Neural cell (in vitro differentiated cells): ENCODE results near the gene ABCA2. TPM values are rescaled to one million over a fixed set of nuclear protein-coding genes. Genes with fewer than 3 reads are reported as not detected.

ENCODE experiments used
- H2AFZ ChIP-seq: fragments of 200-600, 300-800 bp; sonication (generic), shearing (Covaris generic); 2 replicates; pipeline ENCODE4 v1.6.0; 2014; ENCODE audit warnings: low read depth, mild to moderate bottlenecking, antibody characterized with exemption, low read length, moderate library complexity
- H3F3A ChIP-seq: fragments of 200-600 bp; shearing (Covaris generic); 2 replicates; pipeline ENCODE4 v1.6.1; 2016; ENCODE audit warnings: mild to moderate bottlenecking, moderate library complexity, mixed read lengths, antibody characterized with exemption, low read length; ENCODE audit not compliant: insufficient read depth, poor library complexity, severe bottlenecking
- H3K27ac ChIP-seq: fragments of 200-600, 300-800 bp; sonication (generic), shearing (Covaris generic); 2 replicates; pipeline ENCODE4 v1.5.1; 2014; ENCODE audit warnings: mild to moderate bottlenecking, low read length, moderate library complexity
- H3K27me3 ChIP-seq: fragments of 300-800, 200-600 bp; sonication (generic), shearing (Covaris generic); 2 replicates; pipeline ENCODE4 v1.6.0; 2014; ENCODE audit warnings: mild to moderate bottlenecking, low read depth, low read length, moderate library complexity; ENCODE audit not compliant: insufficient read depth
- H3K36me3 ChIP-seq: fragments of 300-800, 200-600 bp; sonication (generic), shearing (Covaris generic); 2 replicates; pipeline ENCODE4 v1.5.1; 2014; ENCODE audit warnings: mild to moderate bottlenecking, antibody characterized with exemption, low read length, moderate library complexity; ENCODE audit not compliant: insufficient read depth
- H3K4me2 ChIP-seq: fragments of 300-800, 200-600 bp; sonication (generic), shearing (Covaris generic); 2 replicates; pipeline ENCODE4 v1.6.0; 2014; ENCODE audit warnings: mild to moderate bottlenecking, low read length
- H3K4me3 ChIP-seq: fragments of 300-800, 200-600 bp; sonication (generic), shearing (Covaris generic); 2 replicates; pipeline ENCODE4 v1.5.1; 2014; ENCODE audit warnings: mild to moderate bottlenecking, low read length, moderate library complexity
- H3K79me2 ChIP-seq: fragments of 200-600 bp; shearing (Covaris generic); replicated peaks from 2 replicates; pipeline ENCODE4 v1.6.0; 2014; ENCODE audit warnings: mild to moderate bottlenecking, low read length, moderate library complexity; ENCODE audit not compliant: insufficient read depth
- H3K9ac ChIP-seq: fragments of 300-800, 200-600 bp; sonication (generic), shearing (Covaris generic); 2 replicates; pipeline ENCODE4 v1.6.1; 2016; ENCODE audit warnings: mild to moderate bottlenecking, low read length, mixed read lengths
- H3K9me2 ChIP-seq: fragments of 200-600 bp; shearing (Covaris generic); 2 replicates; pipeline ENCODE4 v1.6.1; 2016; ENCODE audit warnings: mild to moderate bottlenecking, low read length, mixed read lengths; ENCODE audit not compliant: insufficient read depth
- H3K9me3 ChIP-seq: fragments of 200-600, 300-800 bp; sonication (generic), shearing (Covaris generic); 2 replicates; pipeline ENCODE4 v1.6.1; 2016; ENCODE audit warnings: mild to moderate bottlenecking, mixed run types, low read length, moderate library complexity, mixed read lengths
- H4K20me1 ChIP-seq: fragments of 200-600 bp; shearing (Covaris generic); 2 replicates; pipeline ENCODE4 v1.6.1; 2016; ENCODE audit warnings: mild to moderate bottlenecking, mixed run types; ENCODE audit not compliant: insufficient read depth
- EP300 ChIP-seq: fragments of 450-650 bp; conservative IDR thresholded peaks from 2 replicates; pipeline ENCODE4 v1.6.1; 2014; ENCODE audit warnings: antibody characterized with exemption, mild to moderate bottlenecking, moderate library complexity; ENCODE audit not compliant: poor library complexity, severe bottlenecking
- EZH2 ChIP-seq: fragments of 200-600, 300-800 bp; shearing (Covaris generic), sonication (generic); IDR thresholded peaks from 2 replicates; pipeline ENCODE4 v1.6.1; 2014; ENCODE audit warnings: antibody characterized with exemption, low read length, borderline replicate concordance, mild to moderate bottlenecking; ENCODE audit not compliant: insufficient read depth, poor library complexity, severe bottlenecking
- MXI1 ChIP-seq: fragments of 450-650 bp; conservative IDR thresholded peaks from 2 replicates; pipeline ENCODE4 v1.6.1; 2014; ENCODE audit warnings: antibody characterized with exemption, mild to moderate bottlenecking; ENCODE audit not compliant: poor library complexity, severe bottlenecking
- POLR2AphosphoS5 ChIP-seq: IDR thresholded peaks from 2 replicates; pipeline ENCODE4 v1.6.1; 2012
- RAD21 ChIP-seq: fragments of 450-650 bp; conservative IDR thresholded peaks from 2 replicates; pipeline ENCODE4 v1.6.1; 2014; ENCODE audit warnings: antibody characterized with exemption, mild to moderate bottlenecking, moderate library complexity
- REST ChIP-seq: IDR thresholded peaks from 2 replicates; pipeline ENCODE4 v1.6.1; 2012; ENCODE audit warnings: borderline replicate concordance
- SMC3 ChIP-seq: fragments of 450-650 bp; conservative IDR thresholded peaks from 2 replicates; pipeline ENCODE4 v1.6.1; 2014; ENCODE audit warnings: antibody characterized with exemption, mild to moderate bottlenecking, moderate library complexity; ENCODE audit not compliant: poor library complexity
- TAF1 ChIP-seq: IDR thresholded peaks from 2 replicates; pipeline ENCODE4 v1.6.1; 2012; ENCODE audit warnings: low read depth
- polyA plus RNA-seq: library from polyadenylated mRNA; depleted of rRNA; stranded (reverse); fragments of >200 nt; gene quantifications from 2 replicates; pipeline ENCODE4 v1.2.3, GENCODE V29; 2014
- TF ChIP-seq, protein P1 (sequence below): fragments of 450-650 bp; IDR thresholded peaks from 2 replicates; pipeline ENCODE4 v1.5.1; 2014; ENCODE audit warnings: antibody characterized with exemption, mild to moderate bottlenecking, moderate library complexity; ENCODE audit not compliant: poor library complexity, severe bottlenecking

ABCA2 gene
- polyA plus RNA-seq, 1 donor from 2014 or later = 30.6 TPM

- TF ChIP-seq REST (no peak), EP300 (no peak), MXI1 (no peak), EZH2 (no peak), SMC3 (no peak), POLR2AphosphoS5 (no peak), RAD21 (no peak), TAF1 (no peak)
- TF ChIP-seq, protein P1, sequence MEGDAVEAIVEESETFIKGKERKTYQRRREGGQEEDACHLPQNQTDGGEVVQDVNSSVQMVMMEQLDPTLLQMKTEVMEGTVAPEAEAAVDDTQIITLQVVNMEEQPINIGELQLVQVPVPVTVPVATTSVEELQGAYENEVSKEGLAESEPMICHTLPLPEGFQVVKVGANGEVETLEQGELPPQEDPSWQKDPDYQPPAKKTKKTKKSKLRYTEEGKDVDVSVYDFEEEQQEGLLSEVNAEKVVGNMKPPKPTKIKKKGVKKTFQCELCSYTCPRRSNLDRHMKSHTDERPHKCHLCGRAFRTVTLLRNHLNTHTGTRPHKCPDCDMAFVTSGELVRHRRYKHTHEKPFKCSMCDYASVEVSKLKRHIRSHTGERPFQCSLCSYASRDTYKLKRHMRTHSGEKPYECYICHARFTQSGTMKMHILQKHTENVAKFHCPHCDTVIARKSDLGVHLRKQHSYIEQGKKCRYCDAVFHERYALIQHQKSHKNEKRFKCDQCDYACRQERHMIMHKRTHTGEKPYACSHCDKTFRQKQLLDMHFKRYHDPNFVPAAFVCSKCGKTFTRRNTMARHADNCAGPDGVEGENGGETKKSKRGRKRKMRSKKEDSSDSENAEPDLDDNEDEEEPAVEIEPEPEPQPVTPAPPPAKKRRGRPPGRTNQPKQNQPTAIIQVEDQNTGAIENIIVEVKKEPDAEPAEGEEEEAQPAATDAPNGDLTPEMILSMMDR = no peak
- H3K9me2 ChIP-seq = no peaks in the 10 kb centered on the region
- no peak overlapping the region for H3K27ac ChIP-seq
- no peak overlapping the region for H2AFZ ChIP-seq
- H3K9me3 ChIP-seq = no peaks in the 10 kb centered on the region
- H3K4me2 ChIP-seq = no peak overlapping the region
- no peaks in the 10 kb centered on the region for H3F3A ChIP-seq
- H3K36me3 ChIP-seq = no peaks in the 10 kb centered on the region
- no peak overlapping the region for H3K9ac ChIP-seq
- H3K4me3 ChIP-seq = no peak overlapping the region
- H3K27me3 ChIP-seq = no peaks in the 10 kb centered on the region
- H3K79me2 ChIP-seq = no peaks in the 10 kb centered on the region
- no peaks in the 10 kb centered on the region for H4K20me1 ChIP-seq
Observed at GRCh38 chr9:136964833-136965422, 63.1 kb downstream of the ABCA2 start.

GRCh38 chr9:136964171-136964689, 63.8 kb downstream of the ABCA2 start:
- H3K79me2 ChIP-seq = no peaks in the 10 kb centered on the region
- H3K9me2 ChIP-seq = no peaks in the 10 kb centered on the region
- H3K9me3 ChIP-seq = no peaks in the 10 kb centered on the region
- H3K27ac ChIP-seq = no peak overlapping the region
- TF ChIP-seq POLR2AphosphoS5 = no peak
- no peak for TF ChIP-seq EP300
- TF ChIP-seq RAD21 = no peak
- no peak for TF ChIP-seq SMC3
- no peak for TF ChIP-seq TAF1
- no peak for TF ChIP-seq EZH2
- TF ChIP-seq MXI1 = no peak
- TF ChIP-seq, protein P1 = no peak
- TF ChIP-seq REST = no peak
- no peaks in the 10 kb centered on the region for H3F3A ChIP-seq
- no peak overlapping the region for H2AFZ ChIP-seq
- H4K20me1 ChIP-seq = no peaks in the 10 kb centered on the region
- no peaks in the 10 kb centered on the region for H3K36me3 ChIP-seq
- no peak overlapping the region for H3K4me2 ChIP-seq
- H3K9ac ChIP-seq = no peak overlapping the region
- H3K4me3 ChIP-seq = no peak overlapping the region
- H3K27me3 ChIP-seq = no peaks in the 10 kb centered on the region
